ENCODE data around the gene RAB40C. TPM values are rescaled to one million over a fixed set of nuclear protein-coding genes. Genes with fewer than 3 reads are reported as not detected.
A peak's percentile ranks its signal among the peaks of the same experiment; 100 is the strongest.

RAB40C gene
- total and polyA plus RNA-seq, 9 of the 15 experiments (the other 6 are each of a cell fraction or from before 2014, with no cell fraction given): 0.17 to 23.4 (median 8.7) TPM

DNA sequence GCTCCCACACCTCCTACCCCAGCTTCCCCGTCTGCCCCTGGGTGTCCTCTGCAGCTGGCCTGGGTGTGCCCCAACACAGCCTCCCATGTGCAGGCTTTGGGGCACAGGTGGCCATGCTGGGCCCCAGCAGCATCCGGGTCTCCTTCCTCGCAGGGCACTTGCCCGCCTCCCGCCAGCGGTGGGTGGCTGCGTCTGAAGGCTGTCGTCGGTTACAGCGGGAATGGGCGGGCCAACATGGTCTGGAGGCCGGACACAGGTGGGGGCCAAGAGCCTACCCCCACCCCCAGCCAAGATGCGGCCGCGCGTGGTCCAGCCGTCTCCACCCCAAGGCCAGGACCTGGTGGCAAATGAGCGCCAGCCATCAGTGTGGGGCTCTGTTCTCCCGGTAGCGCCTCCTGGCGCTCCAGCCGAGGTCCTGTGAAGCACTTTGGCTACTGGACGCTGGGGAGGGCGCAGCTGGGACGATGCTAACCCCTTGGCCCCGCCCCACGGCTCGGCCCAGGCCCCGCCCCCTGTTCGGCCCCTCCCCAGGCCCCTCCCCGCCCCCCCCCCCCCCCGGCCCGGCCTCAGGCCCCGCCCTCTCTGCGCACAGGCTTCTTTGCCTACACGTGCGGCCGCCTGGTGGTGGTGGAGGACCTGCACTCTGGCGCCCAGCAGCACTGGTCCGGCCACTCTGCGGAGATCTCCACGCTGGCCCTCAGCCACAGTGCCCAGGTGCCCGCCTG, 70.8 kb downstream of the RAB40C start (continued):
- TF ChIP-seq KLF6 (CRISPR knock-in tag; IDR thresholded peaks at IDR 0.05; ENCODE audit: borderline replicate concordance) (no peak), PHF8 (IDR thresholded peaks at IDR 0.05; ENCODE audit: borderline replicate concordance, low read length) (no peak), SNIP1 (IDR thresholded peaks at IDR 0.05; ENCODE audit: low read depth) (no peak), ZNF707 (CRISPR knock-in tag; conservative IDR thresholded peaks at IDR 0.05) (no peak), IRF2 (CRISPR knock-in tag; IDR thresholded peaks at IDR 0.05) (no peak), TRIM28 (IDR thresholded peaks at IDR 0.05) (no peak), MIER1 (IDR thresholded peaks at IDR 0.05; ENCODE audit: low read depth) (no peak), NFRKB (IDR thresholded peaks at IDR 0.05; ENCODE audit: low read depth) (no peak), ZNF431 (CRISPR knock-in tag; IDR thresholded peaks at IDR 0.05) (no peak), ZNF239 (CRISPR knock-in tag; IDR thresholded peaks at IDR 0.05) (no peak), ARID1B (IDR thresholded peaks at IDR 0.05) (no peak), FOXA3 (CRISPR knock-in tag; conservative IDR thresholded peaks at IDR 0.05 in 1 of 2, IDR thresholded peaks at IDR 0.05 in 1 of 2) (no peak), PCBP1 (IDR thresholded peaks at IDR 0.05; ENCODE audit: low read depth, low read length, poor library complexity, severe bottlenecking) (no peak), ZNF589 (CRISPR knock-in tag; IDR thresholded peaks at IDR 0.05; ENCODE audit: low read depth) (no peak), CXXC5 (CRISPR knock-in tag; IDR thresholded peaks at IDR 0.05) (peak; percentile 47), EWSR1 (IDR thresholded peaks at IDR 0.05; ENCODE audit: borderline replicate concordance, low read depth, partially characterized antibody) (no peak)
- TF ChIP-seq, protein P1, sequence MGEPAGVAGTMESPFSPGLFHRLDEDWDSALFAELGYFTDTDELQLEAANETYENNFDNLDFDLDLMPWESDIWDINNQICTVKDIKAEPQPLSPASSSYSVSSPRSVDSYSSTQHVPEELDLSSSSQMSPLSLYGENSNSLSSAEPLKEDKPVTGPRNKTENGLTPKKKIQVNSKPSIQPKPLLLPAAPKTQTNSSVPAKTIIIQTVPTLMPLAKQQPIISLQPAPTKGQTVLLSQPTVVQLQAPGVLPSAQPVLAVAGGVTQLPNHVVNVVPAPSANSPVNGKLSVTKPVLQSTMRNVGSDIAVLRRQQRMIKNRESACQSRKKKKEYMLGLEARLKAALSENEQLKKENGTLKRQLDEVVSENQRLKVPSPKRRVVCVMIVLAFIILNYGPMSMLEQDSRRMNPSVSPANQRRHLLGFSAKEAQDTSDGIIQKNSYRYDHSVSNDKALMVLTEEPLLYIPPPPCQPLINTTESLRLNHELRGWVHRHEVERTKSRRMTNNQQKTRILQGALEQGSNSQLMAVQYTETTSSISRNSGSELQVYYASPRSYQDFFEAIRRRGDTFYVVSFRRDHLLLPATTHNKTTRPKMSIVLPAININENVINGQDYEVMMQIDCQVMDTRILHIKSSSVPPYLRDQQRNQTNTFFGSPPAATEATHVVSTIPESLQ (CRISPR knock-in tag; IDR thresholded peaks at IDR 0.05): no peak
- TF ChIP-seq, protein P2, sequence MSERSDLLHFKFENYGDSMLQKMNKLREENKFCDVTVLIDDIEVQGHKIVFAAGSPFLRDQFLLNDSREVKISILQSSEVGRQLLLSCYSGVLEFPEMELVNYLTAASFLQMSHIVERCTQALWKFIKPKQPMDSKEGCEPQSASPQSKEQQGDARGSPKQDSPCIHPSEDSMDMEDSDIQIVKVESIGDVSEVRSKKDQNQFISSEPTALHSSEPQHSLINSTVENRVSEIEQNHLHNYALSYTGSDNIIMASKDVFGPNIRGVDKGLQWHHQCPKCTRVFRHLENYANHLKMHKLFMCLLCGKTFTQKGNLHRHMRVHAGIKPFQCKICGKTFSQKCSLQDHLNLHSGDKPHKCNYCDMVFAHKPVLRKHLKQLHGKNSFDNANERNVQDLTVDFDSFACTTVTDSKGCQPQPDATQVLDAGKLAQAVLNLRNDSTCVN (CRISPR knock-in tag; IDR thresholded peaks at IDR 0.05): no peak
- TF ChIP-seq, protein P3, sequence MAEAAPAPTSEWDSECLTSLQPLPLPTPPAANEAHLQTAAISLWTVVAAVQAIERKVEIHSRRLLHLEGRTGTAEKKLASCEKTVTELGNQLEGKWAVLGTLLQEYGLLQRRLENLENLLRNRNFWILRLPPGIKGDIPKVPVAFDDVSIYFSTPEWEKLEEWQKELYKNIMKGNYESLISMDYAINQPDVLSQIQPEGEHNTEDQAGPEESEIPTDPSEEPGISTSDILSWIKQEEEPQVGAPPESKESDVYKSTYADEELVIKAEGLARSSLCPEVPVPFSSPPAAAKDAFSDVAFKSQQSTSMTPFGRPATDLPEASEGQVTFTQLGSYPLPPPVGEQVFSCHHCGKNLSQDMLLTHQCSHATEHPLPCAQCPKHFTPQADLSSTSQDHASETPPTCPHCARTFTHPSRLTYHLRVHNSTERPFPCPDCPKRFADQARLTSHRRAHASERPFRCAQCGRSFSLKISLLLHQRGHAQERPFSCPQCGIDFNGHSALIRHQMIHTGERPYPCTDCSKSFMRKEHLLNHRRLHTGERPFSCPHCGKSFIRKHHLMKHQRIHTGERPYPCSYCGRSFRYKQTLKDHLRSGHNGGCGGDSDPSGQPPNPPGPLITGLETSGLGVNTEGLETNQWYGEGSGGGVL (CRISPR knock-in tag; IDR thresholded peaks at IDR 0.05): no peak
- TF ChIP-seq, protein P4, sequence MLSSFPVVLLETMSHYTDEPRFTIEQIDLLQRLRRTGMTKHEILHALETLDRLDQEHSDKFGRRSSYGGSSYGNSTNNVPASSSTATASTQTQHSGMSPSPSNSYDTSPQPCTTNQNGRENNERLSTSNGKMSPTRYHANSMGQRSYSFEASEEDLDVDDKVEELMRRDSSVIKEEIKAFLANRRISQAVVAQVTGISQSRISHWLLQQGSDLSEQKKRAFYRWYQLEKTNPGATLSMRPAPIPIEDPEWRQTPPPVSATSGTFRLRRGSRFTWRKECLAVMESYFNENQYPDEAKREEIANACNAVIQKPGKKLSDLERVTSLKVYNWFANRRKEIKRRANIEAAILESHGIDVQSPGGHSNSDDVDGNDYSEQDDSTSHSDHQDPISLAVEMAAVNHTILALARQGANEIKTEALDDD (IDR thresholded peaks at IDR 0.05): no peak
- TF ChIP-seq, protein P5, sequence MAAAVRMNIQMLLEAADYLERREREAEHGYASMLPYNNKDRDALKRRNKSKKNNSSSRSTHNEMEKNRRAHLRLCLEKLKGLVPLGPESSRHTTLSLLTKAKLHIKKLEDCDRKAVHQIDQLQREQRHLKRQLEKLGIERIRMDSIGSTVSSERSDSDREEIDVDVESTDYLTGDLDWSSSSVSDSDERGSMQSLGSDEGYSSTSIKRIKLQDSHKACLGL (CRISPR knock-in tag; IDR thresholded peaks at IDR 0.05; ENCODE audit: borderline replicate concordance, poor library complexity, severe bottlenecking): no peak
